ENCODE data around the gene GABBR2.

The GABBR2 gene

GRCh38 chr9:98540476-98540875, 168.3 kb downstream of the GABBR2 start:
- Histone ChIP-seq H3K27me3 (ENCODE audit: control insufficient read depth, low read length) (no peaks in the 10 kb centered on the region), H3F3A (ENCODE audit: control insufficient read depth, insufficient read depth) (no peaks in the 10 kb centered on the region), H3K4me3 (ENCODE audit: low read length) (no peak overlapping the region), H3K9me2 (replicated peaks; ENCODE audit: control insufficient read depth, low read length) (no peaks in the 10 kb centered on the region), H4K20me1 (ENCODE audit: control insufficient read depth, insufficient read depth, low read depth, low read length) (no peaks in the 10 kb centered on the region), H3K36me3 (ENCODE audit: control insufficient read depth, low read length) (no peaks in the 10 kb centered on the region), H3K27ac (ENCODE audit: low read depth, low read length) (no peak overlapping the region), H3K79me2 (ENCODE audit: control insufficient read depth, low read length) (no peaks in the 10 kb centered on the region), H3K9me3 (ENCODE audit: control insufficient read depth, insufficient read depth, low read length) (no peaks in the 10 kb centered on the region), H3K4me1 (ENCODE audit: control insufficient read depth, low read length) (no peaks in the 10 kb centered on the region), H3K4me2 (ENCODE audit: low read length) (no peak overlapping the region)
- TF ChIP-seq CTCF (IDR thresholded peaks at IDR 0.05; ENCODE audit: low read depth, low read length, poor library complexity, severe bottlenecking) (no peak), EZH2phosphoT487 (IDR thresholded peaks at IDR 0.05; ENCODE audit: borderline replicate concordance, low read length) (no peak)

GRCh38 chr9:98539954-98540353, 168.8 kb downstream of the GABBR2 start:
- Histone ChIP-seq H3K27me3 (ENCODE audit: control insufficient read depth, low read length) (no peaks in the 10 kb centered on the region), H3K9me2 (replicated peaks; ENCODE audit: control insufficient read depth, low read length) (no peaks in the 10 kb centered on the region), H3K27ac (ENCODE audit: low read depth, low read length) (no peak overlapping the region), H3K36me3 (ENCODE audit: control insufficient read depth, low read length) (no peaks in the 10 kb centered on the region), H3K9me3 (ENCODE audit: control insufficient read depth, insufficient read depth, low read length) (no peaks in the 10 kb centered on the region), H3K79me2 (ENCODE audit: control insufficient read depth, low read length) (no peaks in the 10 kb centered on the region), H4K20me1 (ENCODE audit: control insufficient read depth, insufficient read depth, low read depth, low read length) (no peaks in the 10 kb centered on the region), H3F3A (ENCODE audit: control insufficient read depth, insufficient read depth) (no peaks in the 10 kb centered on the region), H3K4me3 (ENCODE audit: low read length) (no peak overlapping the region), H3K4me1 (ENCODE audit: control insufficient read depth, low read length) (no peaks in the 10 kb centered on the region), H3K4me2 (ENCODE audit: low read length) (no peak overlapping the region)
- TF ChIP-seq EZH2phosphoT487 (IDR thresholded peaks at IDR 0.05; ENCODE audit: borderline replicate concordance, low read length): no peak
- TF ChIP-seq CTCF (IDR thresholded peaks at IDR 0.05; ENCODE audit: low read depth, low read length, poor library complexity, severe bottlenecking): no peak

- no peaks in the 10 kb centered on the region for H4K20me1 ChIP-seq (ENCODE audit: control insufficient read depth, insufficient read depth, low read depth, low read length)
- no peaks in the 10 kb centered on the region for H3K9me2 ChIP-seq (replicated peaks; ENCODE audit: control insufficient read depth, low read length)
- H3K9me3 ChIP-seq (ENCODE audit: control insufficient read depth, insufficient read depth, low read length): no peaks in the 10 kb centered on the region
- H3F3A ChIP-seq (ENCODE audit: control insufficient read depth, insufficient read depth): no peaks in the 10 kb centered on the region
- no peaks in the 10 kb centered on the region for H3K27me3 ChIP-seq (ENCODE audit: control insufficient read depth, low read length)
- TF ChIP-seq EZH2phosphoT487 (IDR thresholded peaks at IDR 0.05; ENCODE audit: borderline replicate concordance, low read length) (no peak), CTCF (IDR thresholded peaks at IDR 0.05; ENCODE audit: low read depth, low read length, poor library complexity, severe bottlenecking) (no peak)
- H3K4me1 ChIP-seq (ENCODE audit: control insufficient read depth, low read length): no peaks in the 10 kb centered on the region
- no peak overlapping the region for H3K4me3 ChIP-seq (ENCODE audit: low read length)
- no peaks in the 10 kb centered on the region for H3K36me3 ChIP-seq (ENCODE audit: control insufficient read depth, low read length)
- H3K4me2 ChIP-seq (ENCODE audit: low read length): no peak overlapping the region
- H3K27ac ChIP-seq (ENCODE audit: low read depth, low read length): no peak overlapping the region
- no peaks in the 10 kb centered on the region for H3K79me2 ChIP-seq (ENCODE audit: control insufficient read depth, low read length)
These were observed 170.1 kb downstream of the GABBR2 start for GRCh38 chr9:98538626-98539031.

GRCh38 chr9:98538203-98538602, 170.5 kb downstream of the GABBR2 start:
- H3K9me2 ChIP-seq (replicated peaks; ENCODE audit: control insufficient read depth, low read length): no peaks in the 10 kb centered on the region

More at GRCh38 chr9:98538203-98538602, 170.5 kb downstream of the GABBR2 start:
- Histone ChIP-seq H3K4me1 (ENCODE audit: control insufficient read depth, low read length) (no peaks in the 10 kb centered on the region), H3K9me3 (ENCODE audit: control insufficient read depth, insufficient read depth, low read length) (no peaks in the 10 kb centered on the region), H4K20me1 (ENCODE audit: control insufficient read depth, insufficient read depth, low read depth, low read length) (no peaks in the 10 kb centered on the region), H3K4me2 (ENCODE audit: low read length) (no peak overlapping the region), H3K79me2 (ENCODE audit: control insufficient read depth, low read length) (no peaks in the 10 kb centered on the region), H3K27ac (ENCODE audit: low read depth, low read length) (no peak overlapping the region), H3K4me3 (ENCODE audit: low read length) (no peak overlapping the region), H3F3A (ENCODE audit: control insufficient read depth, insufficient read depth) (no peaks in the 10 kb centered on the region), H3K36me3 (ENCODE audit: control insufficient read depth, low read length) (no peaks in the 10 kb centered on the region), H3K27me3 (ENCODE audit: control insufficient read depth, low read length) (no peaks in the 10 kb centered on the region)
- TF ChIP-seq EZH2phosphoT487 (IDR thresholded peaks at IDR 0.05; ENCODE audit: borderline replicate concordance, low read length): no peak
- no peak for TF ChIP-seq CTCF (IDR thresholded peaks at IDR 0.05; ENCODE audit: low read depth, low read length, poor library complexity, severe bottlenecking)
